Nephron (organoid): Measurements from ENCODE around the gene TCEA3.
A peak's percentile ranks its signal among the peaks of the same experiment; 100 is the strongest.

ENCODE experiments used
- H3K27ac Mint-ChIP-seq, 3 experiments: 2 replicates each; pipeline ENCODE4 v1.8.0; 2020; ENCODE audit warnings: mixed read lengths in 3 of 3, mild to moderate bottlenecking in 2 of 3, moderate library complexity in 1 of 3
- H3K27me3 Mint-ChIP-seq: 2 replicates; pipeline ENCODE4 v1.8.0; 2021; ENCODE audit warnings: low read depth, mild to moderate bottlenecking, moderate library complexity, mixed read lengths
- H3K36me3 Mint-ChIP-seq: 2 replicates; pipeline ENCODE4 v1.8.0; 2020; ENCODE audit warnings: low read depth, mixed read lengths
- H3K4me1 Mint-ChIP-seq: 2 replicates; pipeline ENCODE4 v1.8.0; 2020; ENCODE audit warnings: mixed read lengths
- H3K4me3 Mint-ChIP-seq, 3 experiments: 2 replicates each; pipeline ENCODE4 v1.8.0; 2020; ENCODE audit warnings: mild to moderate bottlenecking in 3 of 3, mixed read lengths in 3 of 3, moderate library complexity in 2 of 3
- H3K9me3 Mint-ChIP-seq: 2 replicates; pipeline ENCODE4 v1.8.0; 2020; ENCODE audit warnings: mixed read lengths
- TF ChIP-seq, protein P1 (sequence below), 3 experiments: fragments of 200-600 bp; sonication (generic); IDR thresholded peaks; one replicate each; pipeline ENCODE4 v1.5.0; 2021; ENCODE audit warnings: antibody characterized with exemption in 3 of 3; ENCODE audit not compliant: unreplicated experiment in 3 of 3

Gene TCEA3

DNA sequence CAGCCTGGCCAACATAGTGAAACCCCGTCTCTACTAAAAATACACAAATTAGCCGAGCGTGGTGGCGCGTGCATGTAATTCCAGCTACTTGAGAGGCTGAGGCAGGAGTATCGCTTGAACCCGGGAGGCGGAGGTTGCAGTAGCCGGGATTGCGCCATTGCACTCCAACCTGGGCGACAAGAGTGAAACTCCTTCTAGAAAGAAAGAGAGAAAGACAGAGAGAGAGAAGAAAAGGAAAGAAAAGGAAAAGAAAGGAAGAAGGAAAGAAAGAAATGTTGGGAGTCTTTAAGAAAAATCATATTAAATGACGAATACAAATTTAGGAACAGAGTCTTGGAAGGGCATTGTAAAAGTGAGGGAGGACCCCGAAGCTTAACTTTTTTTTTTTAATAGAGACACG lies 78.6 kb downstream of the TCEA3 start:
- Mint-ChIP-seq H3K4me3 (peak overlapping the region; percentile 31 to 50 (median 50)), H3K36me3 (no peaks in the 10 kb centered on the region), H3K27me3 (no peaks in the 10 kb centered on the region), H3K27ac (peak overlapping the region; percentile 27 to 63 (median 29)), H3K9me3 (no peaks in the 10 kb centered on the region), H3K4me1 (peaks cover 25% of the 10 kb centered on the region)
- TF ChIP-seq, protein P1, sequence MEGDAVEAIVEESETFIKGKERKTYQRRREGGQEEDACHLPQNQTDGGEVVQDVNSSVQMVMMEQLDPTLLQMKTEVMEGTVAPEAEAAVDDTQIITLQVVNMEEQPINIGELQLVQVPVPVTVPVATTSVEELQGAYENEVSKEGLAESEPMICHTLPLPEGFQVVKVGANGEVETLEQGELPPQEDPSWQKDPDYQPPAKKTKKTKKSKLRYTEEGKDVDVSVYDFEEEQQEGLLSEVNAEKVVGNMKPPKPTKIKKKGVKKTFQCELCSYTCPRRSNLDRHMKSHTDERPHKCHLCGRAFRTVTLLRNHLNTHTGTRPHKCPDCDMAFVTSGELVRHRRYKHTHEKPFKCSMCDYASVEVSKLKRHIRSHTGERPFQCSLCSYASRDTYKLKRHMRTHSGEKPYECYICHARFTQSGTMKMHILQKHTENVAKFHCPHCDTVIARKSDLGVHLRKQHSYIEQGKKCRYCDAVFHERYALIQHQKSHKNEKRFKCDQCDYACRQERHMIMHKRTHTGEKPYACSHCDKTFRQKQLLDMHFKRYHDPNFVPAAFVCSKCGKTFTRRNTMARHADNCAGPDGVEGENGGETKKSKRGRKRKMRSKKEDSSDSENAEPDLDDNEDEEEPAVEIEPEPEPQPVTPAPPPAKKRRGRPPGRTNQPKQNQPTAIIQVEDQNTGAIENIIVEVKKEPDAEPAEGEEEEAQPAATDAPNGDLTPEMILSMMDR (IDR thresholded peaks at IDR 0.05; ENCODE audit: unreplicated experiment in 3 of 3) = no peak

DNA sequence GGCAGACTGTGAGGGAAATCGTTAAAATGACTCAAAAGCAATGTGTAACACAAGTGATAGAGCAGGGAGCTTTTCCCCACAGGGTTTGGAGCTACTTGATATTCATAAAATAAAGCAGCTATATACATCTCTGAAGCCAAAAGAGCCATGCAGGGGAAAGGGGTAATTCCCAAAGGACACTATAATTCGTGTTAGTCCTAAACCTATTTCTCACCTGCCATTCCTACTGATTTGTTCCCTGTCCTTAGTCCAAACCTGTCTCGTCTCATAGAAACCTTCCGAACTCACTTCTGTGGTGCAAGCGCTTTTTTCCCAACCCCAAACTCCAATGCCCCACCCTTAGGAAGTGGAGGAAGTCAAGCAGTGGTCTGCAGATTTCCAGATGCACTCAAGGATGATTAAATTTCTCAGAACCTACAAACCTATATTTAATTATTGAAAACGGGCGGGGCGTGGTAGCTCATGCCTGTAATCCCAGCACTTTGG lies 79.5 kb downstream of the TCEA3 start:
- H3K4me3 Mint-ChIP-seq = peak overlapping the region; percentile 84 to 94 (median 93)
- no peaks in the 10 kb centered on the region for H3K9me3 Mint-ChIP-seq
- no peaks in the 10 kb centered on the region for H3K27me3 Mint-ChIP-seq
- peak overlapping the region; percentile 99 to 100 (median 99) for H3K27ac Mint-ChIP-seq
- TF ChIP-seq, protein P1 (IDR thresholded peaks at IDR 0.05; ENCODE audit: unreplicated experiment in 3 of 3) = no peak
- peaks cover 33% of the 10 kb centered on the region for H3K4me1 Mint-ChIP-seq
- peaks cover 1% of the 10 kb centered on the region for H3K36me3 Mint-ChIP-seq

DNA sequence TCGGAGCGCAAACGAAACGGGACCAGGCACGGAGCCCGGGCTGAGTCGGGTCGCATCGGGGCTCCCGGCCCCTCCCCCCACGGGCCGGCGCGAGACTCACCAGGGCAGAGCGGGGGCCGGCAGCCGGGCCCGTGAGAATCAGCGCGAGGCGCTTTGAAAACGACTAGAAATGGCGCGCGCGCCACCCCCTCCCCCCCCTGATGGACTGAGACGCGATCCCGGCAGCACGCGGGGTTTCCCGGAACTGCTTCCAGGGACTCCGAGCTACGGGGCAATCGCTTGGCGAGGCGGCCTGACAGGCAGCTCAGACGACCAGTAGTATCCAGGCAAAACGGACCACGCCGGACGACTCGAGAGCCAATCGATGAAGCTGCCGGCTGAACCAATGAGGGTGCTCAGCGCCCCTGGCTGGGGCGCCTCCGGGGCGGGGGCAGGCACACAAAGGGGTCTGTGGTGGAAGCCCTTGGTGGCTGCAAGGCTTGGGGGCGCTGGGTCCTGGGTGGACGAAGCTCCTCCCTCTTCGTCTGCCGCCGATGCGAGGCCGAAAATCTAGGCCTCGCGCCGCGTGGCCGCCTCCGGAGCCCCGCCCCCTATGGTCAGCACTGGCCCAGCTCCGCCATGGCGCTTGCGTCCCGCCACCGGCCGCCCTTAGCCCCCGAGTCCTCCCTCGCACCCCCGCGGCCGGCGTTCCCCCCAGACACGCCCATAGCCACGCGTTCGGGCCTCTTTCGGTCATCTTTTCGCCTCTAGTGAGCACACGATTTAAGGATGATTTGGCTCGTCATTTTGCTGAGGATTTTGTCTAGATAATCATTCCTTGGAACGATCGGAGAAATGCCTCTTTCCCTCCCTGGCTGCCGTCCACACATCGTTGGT lies 80.2 kb downstream of the TCEA3 start, which contains the start of gene HNRNPR:
Gene HNRNPR, minus strand, starts transcription at position 174 of the 876 bp plus-strand sequence. CDS start 3,276 bp downstream, outside the sequence.
- Mint-ChIP-seq H3K4me3 (peak within 1 kb of the TSS; percentile 84 to 94 (median 94)), H3K9me3 (no peaks in the 10 kb centered on the region), H3K4me1 (peaks cover 40% of the 10 kb centered on the region), H3K36me3 (peaks cover 7% of the 10 kb centered on the region), H3K27me3 (no peaks in the 10 kb centered on the region), H3K27ac (peak within 1 kb of the TSS; percentile 99 to 100 (median 99))
- TF ChIP-seq, protein P1 (IDR thresholded peaks at IDR 0.05; ENCODE audit: unreplicated experiment in 3 of 3) = no peak

DNA sequence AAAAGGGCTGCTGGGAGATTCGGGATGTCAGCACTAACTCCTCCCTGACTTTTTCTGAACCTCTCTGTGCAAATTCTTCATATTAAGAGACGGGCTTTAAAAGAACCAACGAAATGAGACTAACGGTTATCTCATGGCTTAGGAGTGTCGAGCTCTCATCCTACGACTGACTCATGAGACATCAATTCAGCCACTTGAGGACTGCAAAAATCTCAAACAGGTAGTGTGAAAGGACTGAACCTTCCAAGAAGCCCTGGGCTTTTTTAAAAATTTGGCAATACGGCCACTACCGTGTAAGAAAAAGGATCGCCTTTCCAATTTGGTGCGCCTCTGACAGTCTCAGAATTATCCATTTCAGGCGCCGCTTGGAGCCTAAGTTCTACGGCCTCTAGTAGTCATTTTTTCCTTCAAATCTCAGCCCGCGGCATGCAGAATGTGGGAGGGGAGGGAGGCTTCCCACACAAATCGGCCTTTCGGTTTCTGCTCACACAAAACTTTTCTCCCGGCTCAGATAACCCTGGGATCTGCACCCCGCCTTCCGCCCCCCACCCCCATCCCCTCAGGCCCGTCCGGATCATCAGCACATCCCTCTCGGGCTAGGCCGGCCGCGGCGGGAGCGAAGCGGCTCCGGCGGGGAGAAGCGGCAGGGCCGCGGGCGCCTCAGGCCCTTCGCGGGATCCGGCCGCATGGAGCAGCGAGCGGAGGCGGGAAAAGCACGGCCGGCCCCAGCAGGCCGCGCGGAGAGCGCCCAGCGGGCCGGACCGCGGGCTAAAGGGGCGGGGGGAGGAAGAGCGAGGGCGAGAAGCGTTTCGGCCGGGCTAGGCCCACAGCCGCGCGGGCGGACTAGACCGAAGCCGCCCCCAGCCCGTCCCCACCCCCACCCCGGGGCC lies 81.1 kb downstream of the TCEA3 start:
- Mint-ChIP-seq H3K27me3 (no peaks in the 10 kb centered on the region), H3K27ac (peak overlapping the region; percentile 83 to 99 (median 99)), H3K36me3 (peaks cover 12% of the 10 kb centered on the region), H3K9me3 (no peaks in the 10 kb centered on the region), H3K4me3 (peak overlapping the region; percentile 84 to 94 (median 94)), H3K4me1 (peaks cover 46% of the 10 kb centered on the region)
- TF ChIP-seq, protein P1 (IDR thresholded peaks at IDR 0.05; ENCODE audit: unreplicated experiment in 3 of 3) = no peak

DNA sequence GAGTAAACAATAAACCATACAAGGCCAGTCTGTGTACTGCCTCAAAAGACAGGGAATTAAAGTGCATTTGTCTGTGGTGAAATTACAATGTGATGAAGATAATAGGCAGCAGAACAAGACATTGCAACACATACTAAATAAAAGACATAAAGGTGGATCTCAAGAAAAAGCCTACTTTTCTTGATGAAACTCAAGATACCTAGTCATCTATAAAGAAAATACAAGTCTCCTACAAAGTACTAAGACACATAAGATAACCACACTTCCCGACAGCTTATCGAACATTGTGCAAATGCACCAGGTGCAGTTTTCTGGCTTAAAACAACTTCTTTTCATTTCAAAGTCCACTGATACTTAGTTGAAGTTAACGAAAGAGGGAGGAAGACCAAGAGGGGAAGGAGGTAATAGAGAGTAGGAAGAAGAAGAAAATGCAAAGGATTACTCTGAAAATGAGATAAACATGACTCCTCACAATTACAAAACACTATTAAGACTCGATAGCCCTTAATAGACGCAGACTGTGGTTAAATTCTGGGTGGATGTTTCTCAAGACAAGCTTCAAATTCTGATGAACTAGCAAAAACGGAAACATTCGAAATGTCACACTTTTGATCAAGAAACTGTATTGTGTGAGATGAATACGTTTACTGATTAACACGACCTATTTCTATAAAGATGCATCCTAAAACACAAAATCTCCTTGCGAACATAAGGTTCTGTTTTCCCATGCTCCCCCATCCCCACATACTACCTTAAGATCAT lies 82.4 kb downstream of the TCEA3 start:
- peak overlapping the region; percentile 44 to 99 (median 83) for H3K27ac Mint-ChIP-seq
- peaks cover 57% of the 10 kb centered on the region for H3K4me1 Mint-ChIP-seq
- TF ChIP-seq, protein P1 (IDR thresholded peaks at IDR 0.05; ENCODE audit: unreplicated experiment in 3 of 3) = no peak
- no peaks in the 10 kb centered on the region for H3K27me3 Mint-ChIP-seq
- no peaks in the 10 kb centered on the region for H3K9me3 Mint-ChIP-seq
- H3K4me3 Mint-ChIP-seq = peak overlapping the region; percentile 84 to 94 (median 94)
- peaks cover 26% of the 10 kb centered on the region for H3K36me3 Mint-ChIP-seq
